OCI-LY7 (cell line): Measurements from ENCODE around the gene KCNQ1. TPM values are rescaled to one million over a fixed set of nuclear protein-coding genes. Genes with fewer than 3 reads are reported as not detected.
A peak's percentile ranks its signal among the peaks of the same experiment; 100 is the strongest.

ENCODE experiments used
- BruUV-seq: library from RNA; stranded (reverse); fragments of 400-500 nt; replicated peaks from 2 replicates; lab custom pipeline; 2021; lab: Mats Ljungman, UMichigan
- CTCF ChIA-PET: fragments of 300-600 bp; sonication (Branson Sonifier 250); formaldehyde crosslinking; loops from one replicate; lab custom pipeline; 2022; ENCODE audit warnings: antibody characterized with exemption; ENCODE audit not compliant: unreplicated experiment; lab: Charles Lee
- POLR2A ChIA-PET: fragments of 300-600 bp; sonication (Branson Sonifier 250); formaldehyde crosslinking; loops from one replicate; lab custom pipeline; 2022; ENCODE audit warnings: antibody characterized with exemption; lab: Charles Lee
- DNase-seq: peaks from one replicate; pipeline ENCODE4 v3.0.0-alpha.2; 2015; ENCODE audit warnings: low spot score
- H2AFZ ChIP-seq: fragments of 200-600 bp; sonication (generic), shearing (Covaris generic); 2 replicates; pipeline ENCODE4 v1.6.1; 2014; ENCODE audit warnings: mild to moderate bottlenecking, antibody characterized with exemption, low read length, moderate library complexity
- H3K27ac ChIP-seq: fragments of 200-600 bp; sonication (generic); 2 replicates; pipeline ENCODE4 v1.5.1; 2014; ENCODE audit warnings: mixed run types, low read depth, mild to moderate bottlenecking, moderate library complexity, low read length, inconsistent platforms; ENCODE audit not compliant: poor library complexity, severe bottlenecking
- H3K36me3 ChIP-seq: fragments of 200-600 bp; sonication (generic); 2 replicates; pipeline ENCODE4 v1.6.1; 2014; ENCODE audit warnings: mild to moderate bottlenecking, antibody characterized with exemption, low read length, moderate library complexity, mixed read lengths; ENCODE audit not compliant: insufficient read depth
- H3K4me1 ChIP-seq: fragments of 200-600 bp; sonication (generic); 2 replicates; pipeline ENCODE4 v1.5.1; 2014; ENCODE audit warnings: mild to moderate bottlenecking, low read length; ENCODE audit not compliant: insufficient read depth, poor library complexity, severe bottlenecking
- H3K4me2 ChIP-seq: fragments of 200-600 bp; sonication (generic); 2 replicates; pipeline ENCODE4 v1.6.1; 2014; ENCODE audit warnings: mild to moderate bottlenecking, low read length
- H3K4me3 ChIP-seq: fragments of 200-600 bp; sonication (generic); 2 replicates; pipeline ENCODE4 v1.5.1; 2014; ENCODE audit warnings: mild to moderate bottlenecking, low read depth, low read length; ENCODE audit not compliant: poor library complexity, severe bottlenecking
- H3K79me2 ChIP-seq: fragments of 200-600 bp; sonication (generic); 2 replicates; pipeline ENCODE4 v1.6.1; 2016; ENCODE audit warnings: low read depth, mild to moderate bottlenecking, low read length, moderate library complexity, mixed read lengths; ENCODE audit not compliant: insufficient read depth
- H3K9me2 ChIP-seq: fragments of 200-600 bp; sonication (generic); 2 replicates; pipeline ENCODE4 v1.6.1; 2016; ENCODE audit warnings: mild to moderate bottlenecking, low read length, mixed read lengths; ENCODE audit not compliant: insufficient read depth
- H3K9me3 ChIP-seq: fragments of 200-600 bp; sonication (generic); 2 replicates; pipeline ENCODE4 v1.6.1; 2014; ENCODE audit warnings: mild to moderate bottlenecking, mixed run types, low read length, mixed read lengths
- H4K20me1 ChIP-seq: fragments of 200-600 bp; sonication (generic); 2 replicates; pipeline ENCODE4 v1.6.1; 2014; ENCODE audit warnings: mild to moderate bottlenecking, antibody characterized with exemption, low read length, moderate library complexity, mixed read lengths; ENCODE audit not compliant: insufficient read depth
- EZH2phosphoT487 ChIP-seq: fragments of 200-600 bp; sonication (generic); IDR thresholded peaks from 2 replicates; pipeline ENCODE4 v1.6.1; 2018; ENCODE audit warnings: low read depth, borderline replicate concordance, mild to moderate bottlenecking, mixed run types, antibody characterized with exemption, low read length, moderate library complexity, mixed read lengths
- intact Hi-C: fragments of 100-400 bp; cut with micrococcal nuclease; formaldehyde crosslinking; loops from one replicate; pipeline ENCODE4 v1.10.0; 2022; ENCODE audit not compliant: unreplicated experiment
- total RNA-seq, 2 experiments: library from RNA; depleted of rRNA in 1 of 2; stranded (reverse); fragments of >200 nt in 1 of 2; shearing (Covaris generic) in 1 of 2; gene quantifications; 2 replicates each; pipeline ENCODE4 v1.2.3, GENCODE V29; 2014 to 2022
- TF ChIP-seq, protein P1 (sequence below): fragments of 200-600 bp; sonication (generic); conservative IDR thresholded peaks from 2 replicates; pipeline ENCODE4 v1.5.1; 2014; ENCODE audit warnings: mild to moderate bottlenecking, antibody characterized with exemption, low read length, moderate library complexity, mixed read lengths

KCNQ1 gene
- total RNA-seq, 2 experiments from 2014 or later = 0.22 to 1.3 TPM

DNA sequence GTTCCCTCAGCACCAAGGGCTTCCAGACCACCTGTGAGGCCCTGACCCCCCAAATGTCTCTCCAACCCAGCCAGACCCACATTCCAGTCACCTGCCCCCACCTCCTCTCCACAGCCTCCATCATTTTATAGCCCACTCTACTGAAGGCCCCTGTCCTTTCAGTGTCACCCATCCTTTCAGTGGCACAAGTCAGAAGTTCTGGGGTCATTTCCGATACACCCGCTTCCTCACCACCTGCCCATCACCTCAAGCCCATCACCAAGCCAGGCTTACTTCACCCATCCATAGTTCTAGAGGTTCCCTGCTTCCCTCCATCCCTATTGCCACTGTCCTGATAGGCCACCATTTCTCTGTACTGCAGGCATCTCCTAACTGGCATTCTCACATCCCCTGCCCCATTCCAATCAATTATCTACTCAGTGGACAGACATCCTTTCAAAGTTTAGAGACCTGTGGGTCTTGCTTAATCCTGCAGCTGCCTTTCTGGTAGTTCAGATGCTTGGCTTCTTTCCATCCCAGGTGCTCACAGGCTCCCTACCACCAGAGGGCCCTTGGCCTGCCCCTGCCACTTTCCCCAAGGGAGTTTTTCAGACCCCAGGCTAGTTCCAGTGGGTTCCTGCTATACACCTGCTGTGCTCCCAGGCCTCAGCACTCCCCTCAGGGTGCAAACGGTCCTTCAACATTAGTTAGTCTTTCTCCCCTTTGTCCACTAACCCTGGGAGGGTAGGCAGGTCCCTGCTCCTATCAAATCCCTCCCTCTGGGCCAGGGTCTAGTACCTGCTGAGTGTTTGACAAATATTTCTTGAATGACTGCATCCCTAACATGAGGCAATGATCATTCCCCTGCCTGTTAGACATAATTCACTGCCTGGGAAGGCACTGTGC lies 247.4 kb downstream of the KCNQ1 start:
- no peak overlapping the region for H2AFZ ChIP-seq
- no peaks in the 10 kb centered on the region for H4K20me1 ChIP-seq
- ChIA-PET POLR2A (no interaction called here), CTCF (no interaction called here)
- no peaks in the 10 kb centered on the region for H3K4me1 ChIP-seq
- no peaks in the 10 kb centered on the region for H3K9me3 ChIP-seq
- H3K4me2 ChIP-seq = no peak overlapping the region
- TF ChIP-seq, protein P1, sequence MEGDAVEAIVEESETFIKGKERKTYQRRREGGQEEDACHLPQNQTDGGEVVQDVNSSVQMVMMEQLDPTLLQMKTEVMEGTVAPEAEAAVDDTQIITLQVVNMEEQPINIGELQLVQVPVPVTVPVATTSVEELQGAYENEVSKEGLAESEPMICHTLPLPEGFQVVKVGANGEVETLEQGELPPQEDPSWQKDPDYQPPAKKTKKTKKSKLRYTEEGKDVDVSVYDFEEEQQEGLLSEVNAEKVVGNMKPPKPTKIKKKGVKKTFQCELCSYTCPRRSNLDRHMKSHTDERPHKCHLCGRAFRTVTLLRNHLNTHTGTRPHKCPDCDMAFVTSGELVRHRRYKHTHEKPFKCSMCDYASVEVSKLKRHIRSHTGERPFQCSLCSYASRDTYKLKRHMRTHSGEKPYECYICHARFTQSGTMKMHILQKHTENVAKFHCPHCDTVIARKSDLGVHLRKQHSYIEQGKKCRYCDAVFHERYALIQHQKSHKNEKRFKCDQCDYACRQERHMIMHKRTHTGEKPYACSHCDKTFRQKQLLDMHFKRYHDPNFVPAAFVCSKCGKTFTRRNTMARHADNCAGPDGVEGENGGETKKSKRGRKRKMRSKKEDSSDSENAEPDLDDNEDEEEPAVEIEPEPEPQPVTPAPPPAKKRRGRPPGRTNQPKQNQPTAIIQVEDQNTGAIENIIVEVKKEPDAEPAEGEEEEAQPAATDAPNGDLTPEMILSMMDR = peak; percentile 70
- TF ChIP-seq EZH2phosphoT487 = no peak
- no peak overlapping the region for H3K4me3 ChIP-seq
- H3K79me2 ChIP-seq = no peaks in the 10 kb centered on the region; the same call in 1 of the 2 replicates
- BruUV-seq = no TSS peak
- no peak overlapping the region for H3K27ac ChIP-seq
- intact Hi-C loops = loop anchor here (5.0 kb wide), 1 partner anchor 195 kb away; the partner anchor contains the start of gene CDKN1C
- DNase-seq = peak; percentile 45
- no peaks in the 10 kb centered on the region for H3K9me2 ChIP-seq
- H3K36me3 ChIP-seq = no peaks in the 10 kb centered on the region

DNA sequence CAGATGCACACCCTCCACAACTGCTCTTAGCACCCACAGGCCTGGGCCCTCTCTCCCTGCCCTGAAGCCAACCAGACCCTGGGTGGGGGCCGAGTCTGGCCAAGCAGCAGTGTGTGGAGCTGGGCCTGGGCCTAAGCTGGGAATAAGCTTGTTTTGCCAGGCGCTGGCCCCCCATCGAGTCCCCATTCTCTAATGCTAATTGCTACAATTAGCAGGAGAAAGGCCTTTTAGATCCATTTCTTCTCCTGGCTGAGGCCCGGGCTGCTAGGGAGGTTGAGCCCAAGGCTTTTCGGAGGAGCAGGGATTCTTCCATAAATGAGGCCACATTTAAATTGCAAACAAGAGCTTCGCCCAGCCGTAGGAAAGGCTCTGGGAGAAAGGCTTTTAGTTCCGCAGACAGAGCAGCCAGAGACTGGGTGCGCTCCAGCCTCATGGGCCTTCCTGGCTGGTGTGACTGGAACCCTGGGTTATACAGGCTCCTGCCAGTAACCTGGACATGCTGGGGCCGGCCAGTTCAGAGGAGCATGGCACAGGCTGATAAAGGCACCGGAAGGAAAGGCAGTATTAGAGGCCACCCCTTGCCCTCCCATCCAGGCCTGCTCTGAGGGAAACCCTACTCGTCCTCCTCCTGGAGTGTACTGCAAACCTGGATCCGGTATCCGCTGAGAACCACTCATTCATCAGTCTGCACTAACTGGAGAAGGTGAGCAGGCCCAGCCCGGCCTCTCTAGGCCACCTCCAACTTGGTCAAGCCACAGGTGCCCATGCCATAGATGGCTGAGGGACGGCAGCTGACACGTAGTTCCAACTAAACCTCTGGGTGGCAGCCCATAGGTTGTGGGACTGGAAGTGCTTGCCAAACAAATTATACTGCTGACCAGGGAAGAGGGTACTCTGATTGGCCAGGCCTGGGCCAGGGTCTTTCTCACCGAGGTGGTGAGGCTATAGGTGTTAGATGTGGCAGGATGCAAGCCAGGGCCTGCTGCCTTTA lies 248.8 kb downstream of the KCNQ1 start:
- peaks cover 9% of the 10 kb centered on the region; the same call in 1 of the 2 replicates for H3K79me2 ChIP-seq
- no peak for DNase-seq
- 0 out of 2 replicates have a peak, but pooled peaks cover 4% of the 10 kb centered on the region for H4K20me1 ChIP-seq
- H2AFZ ChIP-seq = no peak overlapping the region
- H3K4me2 ChIP-seq = no peak overlapping the region
- H3K36me3 ChIP-seq = no peaks in the 10 kb centered on the region
- no peaks in the 10 kb centered on the region for H3K9me3 ChIP-seq
- ChIA-PET CTCF (no interaction called here), POLR2A (no interaction called here)
- H3K9me2 ChIP-seq = no peaks in the 10 kb centered on the region
- peaks cover 5% of the 10 kb centered on the region for H3K4me1 ChIP-seq
- intact Hi-C loops = loop anchor here (5.0 kb wide), 1 partner anchor 194 kb away; the partner anchor contains the start of gene CDKN1C
- no peak overlapping the region for H3K4me3 ChIP-seq
- BruUV-seq = no TSS peak
- TF ChIP-seq, protein P1 = no peak; the same call in 1 of the 2 replicates
- no peak overlapping the region for H3K27ac ChIP-seq
